CD4-positive, alpha-beta T cell treated with Interleukin-4 for 1 hour (primary cell): ENCODE data around the gene VAMP1.
"Not testable (repeated sequence)": the region's sequence is repeated elsewhere in the genome, so short reads cannot be mapped to it uniquely, and the experiment has no call there.

Experiments used
- DNase-seq, 2 donors: peaks; one replicate each; pipeline ENCODE4 v3.0.0-alpha.2; 2020 to 2022

VAMP1 gene

GRCh38 chr12:6470375-6471163 lies at the start of gene VAMP1:
TSS of gene VAMP1 (minus strand) at chr12:6470677. CDS start at chr12:6470531, 146 bp downstream.
- peak; percentile 95 to 97 for DNase-seq

- peak in 1 of 2 donors; percentile 6 for DNase-seq
Observed at GRCh38 chr12:6520186-6520585, 49.7 kb upstream of the VAMP1 start.

- no peak for DNase-seq
Observed at GRCh38 chr12:6508087-6508486, 37.6 kb upstream of the VAMP1 start.

- no peak for DNase-seq
Observed at GRCh38 chr12:6507102-6507998, 36.9 kb upstream of the VAMP1 start.

GRCh38 chr12:6500466-6500865 lies 30.0 kb upstream of the VAMP1 start:
- no peak for DNase-seq

GRCh38 chr12:6497291-6497690 lies 26.8 kb upstream of the VAMP1 start:
- not testable (repeated sequence) for DNase-seq

- no peak for DNase-seq
Observed at GRCh38 chr12:6494968-6495367, 24.5 kb upstream of the VAMP1 start.

- DNase-seq = no peak
Observed at GRCh38 chr12:6494258-6494743, 23.8 kb upstream of the VAMP1 start.

GRCh38 chr12:6493497-6494257 lies 23.2 kb upstream of the VAMP1 start, which contains the start of gene NCAPD2:
TSS of gene NCAPD2 (plus strand) at chr12:6494102. CDS start at chr12:6495099, 997 bp downstream.
- DNase-seq = peak; percentile 96

- DNase-seq = peak; percentile 96
Observed at GRCh38 chr12:6492838-6493496, 22.5 kb upstream of the VAMP1 start, which contains the start of gene MRPL51. TSS of gene MRPL51 (minus strand) at chr12:6493262. CDS start at chr12:6493136, 126 bp downstream.

GRCh38 chr12:6490673-6491072 lies 20.2 kb upstream of the VAMP1 start:
- DNase-seq = not testable (repeated sequence)

GRCh38 chr12:6489449-6489848 lies 19.0 kb upstream of the VAMP1 start:
- DNase-seq = no peak

- DNase-seq = no peak
Observed at GRCh38 chr12:6488240-6488639, 17.8 kb upstream of the VAMP1 start.

- no peak for DNase-seq
Observed at GRCh38 chr12:6478416-6478815, 7.9 kb upstream of the VAMP1 start.

GRCh38 chr12:6477601-6478377 lies 7.3 kb upstream of the VAMP1 start:
- not testable (repeated sequence) for DNase-seq

- DNase-seq = no peak
Observed at GRCh38 chr12:6476489-6476888, 6.0 kb upstream of the VAMP1 start.

- DNase-seq = not testable (repeated sequence)
Observed at GRCh38 chr12:6475233-6475975, 4.9 kb upstream of the VAMP1 start.

- DNase-seq = no peak
Observed at GRCh38 chr12:6472491-6472890, 2.0 kb upstream of the VAMP1 start.

- DNase-seq = no peak
Observed at GRCh38 chr12:6471989-6472360, 1.5 kb upstream of the VAMP1 start.

- DNase-seq = no peak
Observed at GRCh38 chr12:6469609-6470374, 685 bp downstream of the VAMP1 start.
